ENCODE measurements around the gene TAF11L2. TPM values are rescaled to one million over a fixed set of nuclear protein-coding genes. Genes with fewer than 3 reads are reported as not detected.
"Not testable (repeated sequence)": the region's sequence is repeated elsewhere in the genome, so short reads cannot be mapped to it uniquely, and the experiment has no call there.

Gene TAF11L2
- not detected in 2 replicates for total RNA-seq
- long read RNA-seq, result 0 reads

GRCh38 chr5:17497931-17498330 is at the start of gene TAF11L2:
TAF11L2 (plus strand) TSS chr5:17498231.
- H3K36me3 Mint-ChIP-seq (ENCODE audit: insufficient read depth), result not testable (repeated sequence)

GRCh38 chr5:17448877-17449276 is 49.2 kb upstream of the TAF11L2 start:
- Mint-ChIP-seq H3K36me3 (ENCODE audit: insufficient read depth) (no peaks in the 10 kb centered on the region), H3K27me3 (no peaks in the 10 kb centered on the region), H3K4me1 (ENCODE audit: low read depth) (no peaks in the 10 kb centered on the region)

More at GRCh38 chr5:17497931-17498330, at the start of gene TAF11L2:
- H3K27ac Mint-ChIP-seq; H3K4me3 Mint-ChIP-seq (ENCODE audit: low read depth); H3K9me3 Mint-ChIP-seq (ENCODE audit: low read depth); H3K27me3 Mint-ChIP-seq; H3K4me1 Mint-ChIP-seq (ENCODE audit: low read depth); DNase-seq (ENCODE audit: low spot score, unreplicated experiment): not testable (repeated sequence)

GRCh38 chr5:17452936-17453335 is 45.1 kb upstream of the TAF11L2 start:
- H3K9me3 Mint-ChIP-seq (ENCODE audit: low read depth), result peaks cover 5% of the 10 kb centered on the region

More at GRCh38 chr5:17448877-17449276, 49.2 kb upstream of the TAF11L2 start:
- H3K4me3 Mint-ChIP-seq (ENCODE audit: low read depth), result no peak overlapping the region
- TF ChIP-seq CTCF (IDR thresholded peaks at IDR 0.05; ENCODE audit: unreplicated experiment), result no peak
- H3K27ac Mint-ChIP-seq, result no peak overlapping the region
- no peak for DNase-seq (ENCODE audit: low spot score, unreplicated experiment)
- H3K9me3 Mint-ChIP-seq (ENCODE audit: low read depth), result peaks cover 5% of the 10 kb centered on the region

GRCh38 chr5:17455942-17456341 is 42.1 kb upstream of the TAF11L2 start:
- H3K4me1 Mint-ChIP-seq (ENCODE audit: low read depth), result no peaks in the 10 kb centered on the region
- DNase-seq (ENCODE audit: low spot score, unreplicated experiment), result no peak
- H3K4me3 Mint-ChIP-seq (ENCODE audit: low read depth), result no peak overlapping the region
- H3K9me3 Mint-ChIP-seq (ENCODE audit: low read depth), result peaks cover 4% of the 10 kb centered on the region
- H3K27ac Mint-ChIP-seq, result no peak overlapping the region
- no peak for TF ChIP-seq CTCF (IDR thresholded peaks at IDR 0.05; ENCODE audit: unreplicated experiment)
- no peaks in the 10 kb centered on the region for H3K36me3 Mint-ChIP-seq (ENCODE audit: insufficient read depth)
- H3K27me3 Mint-ChIP-seq, result no peaks in the 10 kb centered on the region

More at GRCh38 chr5:17452936-17453335, 45.1 kb upstream of the TAF11L2 start:
- TF ChIP-seq CTCF (IDR thresholded peaks at IDR 0.05; ENCODE audit: unreplicated experiment), result no peak
- H3K27me3 Mint-ChIP-seq, result no peaks in the 10 kb centered on the region
- no peak overlapping the region for H3K27ac Mint-ChIP-seq
- no peak overlapping the region for H3K4me3 Mint-ChIP-seq (ENCODE audit: low read depth)
- DNase-seq (ENCODE audit: low spot score, unreplicated experiment), result no peak
- no peaks in the 10 kb centered on the region for H3K4me1 Mint-ChIP-seq (ENCODE audit: low read depth)
- no peaks in the 10 kb centered on the region for H3K36me3 Mint-ChIP-seq (ENCODE audit: insufficient read depth)

GRCh38 chr5:17461793-17462192 is 36.2 kb upstream of the TAF11L2 start:
- peaks cover 17% of the 10 kb centered on the region for H3K9me3 Mint-ChIP-seq (ENCODE audit: low read depth)
- peaks cover 5% of the 10 kb centered on the region for H3K4me1 Mint-ChIP-seq (ENCODE audit: low read depth)
- no peak overlapping the region for H3K4me3 Mint-ChIP-seq (ENCODE audit: low read depth)
- H3K27ac Mint-ChIP-seq, result no peak overlapping the region
- no peak for TF ChIP-seq CTCF (IDR thresholded peaks at IDR 0.05; ENCODE audit: unreplicated experiment)
- no peaks in the 10 kb centered on the region for H3K27me3 Mint-ChIP-seq
- no peak for DNase-seq (ENCODE audit: low spot score, unreplicated experiment)
- no peaks in the 10 kb centered on the region for H3K36me3 Mint-ChIP-seq (ENCODE audit: insufficient read depth)

- TF ChIP-seq CTCF (IDR thresholded peaks at IDR 0.05; ENCODE audit: unreplicated experiment), result no peak
- peaks cover 15% of the 10 kb centered on the region for H3K9me3 Mint-ChIP-seq (ENCODE audit: low read depth)
- no peak overlapping the region for H3K27ac Mint-ChIP-seq
- no peak for DNase-seq (ENCODE audit: low spot score, unreplicated experiment)
- H3K4me1 Mint-ChIP-seq (ENCODE audit: low read depth), result peaks cover 5% of the 10 kb centered on the region
- no peaks in the 10 kb centered on the region for H3K27me3 Mint-ChIP-seq
- no peaks in the 10 kb centered on the region for H3K36me3 Mint-ChIP-seq (ENCODE audit: insufficient read depth)
- H3K4me3 Mint-ChIP-seq (ENCODE audit: low read depth), result no peak overlapping the region
Measured at GRCh38 chr5:17463653-17464052, 34.4 kb upstream of the TAF11L2 start.
